ENCODE results near the gene RAMACL.
"Not testable (repeated sequence)": the region's sequence is repeated elsewhere in the genome, so short reads cannot be mapped to it uniquely, and the experiment has no call there.

The RAMACL gene

DNA sequence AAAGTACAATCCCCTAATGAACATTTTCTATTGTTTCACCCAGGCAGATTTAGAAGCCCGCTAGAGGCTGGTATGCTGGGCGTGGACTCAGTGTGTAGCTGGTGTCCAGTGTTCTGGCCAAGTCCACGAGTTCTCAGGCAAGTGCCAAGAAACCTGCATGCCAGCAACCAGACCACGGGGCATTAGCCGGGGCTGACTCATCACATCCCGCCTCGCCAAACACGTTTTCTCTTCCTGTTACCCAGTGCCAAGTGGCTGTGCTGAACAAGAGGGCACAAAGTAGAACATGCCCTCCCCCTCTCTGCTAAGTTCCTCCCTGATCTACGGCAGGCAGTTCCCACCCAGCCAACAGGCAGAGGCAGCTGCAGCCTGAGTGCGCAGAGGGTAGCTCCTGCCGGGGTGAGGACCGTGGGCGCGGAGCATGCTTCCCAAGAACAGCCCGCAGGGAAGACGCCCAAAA lies 29.6 kb downstream of the RAMACL start:
- no peak for DNase-seq (ENCODE audit: low read depth in 3 of 3)

- DNase-seq (ENCODE audit: low read depth in 3 of 3): no peak
Measured at GRCh38 chr6:166556336-166556735, 30.1 kb downstream of the RAMACL start.

DNA sequence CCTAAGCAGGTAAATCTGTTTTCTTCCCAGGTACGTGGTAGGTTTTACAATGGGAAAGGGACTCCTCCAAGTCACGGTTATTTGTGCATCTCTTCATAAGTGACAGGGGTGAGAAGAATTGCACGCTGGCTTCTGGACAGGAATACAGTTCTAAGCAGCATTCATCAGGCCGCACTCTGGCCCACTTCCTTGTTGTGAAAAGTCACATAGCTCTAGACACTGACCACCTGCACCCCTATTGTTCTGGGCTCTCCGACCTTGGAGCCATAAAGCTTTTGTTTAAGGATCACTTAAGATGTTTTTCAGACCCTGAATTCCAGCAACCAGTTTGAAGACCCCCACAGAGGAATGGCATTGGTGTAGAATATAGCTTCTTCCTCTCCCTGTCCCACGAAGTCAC lies 31.4 kb downstream of the RAMACL start:
- DNase-seq (ENCODE audit: low read depth in 3 of 3): no peak

- no peak for DNase-seq (ENCODE audit: low read depth in 3 of 3)
Measured at GRCh38 chr6:166554316-166554715, 32.2 kb downstream of the RAMACL start.

DNA sequence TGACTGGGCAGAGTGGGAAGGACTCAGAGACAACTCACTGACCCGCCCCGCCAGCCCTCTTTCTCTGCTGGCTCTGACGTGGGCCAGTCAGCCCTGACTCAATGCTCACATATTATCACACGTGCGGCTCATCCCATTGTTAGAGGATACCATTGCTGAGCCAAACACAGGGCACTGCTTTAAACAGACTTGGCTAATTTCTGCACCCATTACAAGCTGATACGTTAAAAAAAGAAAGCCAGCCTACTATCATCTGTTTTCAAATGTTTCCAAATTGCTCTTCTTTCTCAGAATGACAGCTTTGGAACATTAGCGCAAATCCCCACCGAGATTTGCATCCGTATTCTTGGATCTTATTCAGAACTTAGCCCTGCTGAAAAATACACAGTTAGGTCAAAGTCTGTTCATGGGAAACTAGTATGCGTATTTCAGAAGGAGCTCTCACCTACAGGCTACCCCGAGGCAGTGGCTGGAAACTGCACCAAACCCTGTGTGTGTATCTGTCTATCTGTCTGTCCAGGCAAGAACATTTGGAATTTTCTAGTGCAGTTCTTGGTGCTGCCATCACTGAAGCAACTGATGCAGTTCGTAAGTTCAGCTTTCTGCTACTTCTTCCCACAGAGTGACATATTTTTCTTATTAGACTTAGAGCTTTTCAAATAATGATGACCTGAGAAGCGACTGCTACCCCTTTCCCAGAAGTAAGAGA lies 32.8 kb downstream of the RAMACL start:
- DNase-seq (ENCODE audit: low read depth in 3 of 3): no peak

DNA sequence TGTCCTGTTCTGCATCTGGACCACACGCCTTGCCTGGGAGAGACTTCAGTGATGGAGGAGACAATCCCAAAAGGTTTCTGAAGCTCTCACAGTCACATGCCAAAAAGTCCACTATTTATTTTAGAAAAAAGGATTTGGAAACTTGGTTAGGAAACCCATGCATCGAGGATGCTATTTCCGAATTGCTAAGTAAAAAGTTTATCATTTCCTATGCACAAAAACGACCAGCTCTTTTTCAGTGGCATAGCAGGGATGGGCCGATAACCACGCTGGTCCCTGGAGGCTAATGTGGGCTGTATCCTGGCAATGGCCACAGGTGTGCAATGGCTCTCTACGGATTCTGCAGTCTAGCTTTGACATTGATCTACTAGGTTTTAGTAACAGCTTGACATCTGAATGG lies 33.9 kb downstream of the RAMACL start:
- no peak for DNase-seq (ENCODE audit: low read depth in 3 of 3)

DNA sequence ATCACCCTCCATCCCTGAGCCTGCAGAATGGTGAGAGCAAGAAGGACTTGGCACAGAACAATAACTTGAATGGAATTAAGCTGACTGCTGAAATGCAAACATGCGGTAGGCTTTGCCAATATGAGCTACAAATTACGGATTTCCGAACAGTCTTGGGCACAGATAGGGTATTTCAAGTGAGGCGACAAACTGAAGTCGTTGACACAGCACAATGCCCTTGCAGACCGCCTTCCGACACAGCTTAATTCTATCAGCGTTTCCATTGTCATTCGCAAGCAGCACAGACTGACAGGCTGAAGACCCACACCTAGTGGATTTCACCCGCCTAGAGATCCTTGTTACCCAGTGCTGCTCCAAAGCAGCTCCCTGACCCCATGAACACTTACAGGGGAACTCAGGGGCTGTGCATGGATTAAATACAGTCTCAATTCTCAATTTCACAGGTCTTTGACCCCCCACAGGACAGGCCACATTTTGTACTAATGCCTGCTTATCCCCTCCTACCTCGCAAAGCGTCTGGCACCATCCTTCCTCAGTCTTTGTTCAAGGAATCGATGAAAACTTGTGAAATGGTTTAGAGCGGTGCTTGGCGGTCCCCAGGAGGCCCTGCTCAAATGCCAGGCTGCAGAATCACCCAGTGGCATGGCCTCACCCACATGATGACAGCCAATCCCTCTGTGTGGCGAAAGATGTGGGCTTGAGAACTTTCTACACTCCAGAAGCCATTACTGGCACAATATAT lies 34.6 kb downstream of the RAMACL start:
- no peak for DNase-seq (ENCODE audit: low read depth in 3 of 3)

DNA sequence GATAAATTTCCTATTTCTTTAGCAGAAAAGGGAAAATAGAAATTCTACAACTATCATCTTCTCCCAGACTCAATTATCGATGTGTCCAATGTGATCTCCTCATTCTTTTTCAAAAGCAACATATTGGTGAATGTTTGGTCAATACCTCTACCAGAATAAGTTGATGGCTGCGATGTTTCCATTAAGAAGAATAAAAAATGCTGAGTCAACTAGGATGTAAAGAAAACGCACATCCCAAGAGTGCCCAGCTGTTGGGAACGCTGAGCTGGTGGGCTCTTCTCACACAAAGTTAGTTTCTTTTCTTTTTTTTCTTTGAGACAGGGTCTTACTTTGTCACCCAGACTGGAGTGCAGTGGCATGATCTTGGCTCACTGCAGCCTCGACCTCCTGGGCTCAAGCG lies 39.8 kb downstream of the RAMACL start:
- no peak for DNase-seq (ENCODE audit: low read depth in 3 of 3)

- no peak for DNase-seq (ENCODE audit: low read depth in 3 of 3)
Measured at GRCh38 chr6:166545156-166546034, 41.1 kb downstream of the RAMACL start.

GRCh38 chr6:166544296-166544605 lies 42.2 kb downstream of the RAMACL start:
- DNase-seq (ENCODE audit: low read depth in 3 of 3): no peak

DNA sequence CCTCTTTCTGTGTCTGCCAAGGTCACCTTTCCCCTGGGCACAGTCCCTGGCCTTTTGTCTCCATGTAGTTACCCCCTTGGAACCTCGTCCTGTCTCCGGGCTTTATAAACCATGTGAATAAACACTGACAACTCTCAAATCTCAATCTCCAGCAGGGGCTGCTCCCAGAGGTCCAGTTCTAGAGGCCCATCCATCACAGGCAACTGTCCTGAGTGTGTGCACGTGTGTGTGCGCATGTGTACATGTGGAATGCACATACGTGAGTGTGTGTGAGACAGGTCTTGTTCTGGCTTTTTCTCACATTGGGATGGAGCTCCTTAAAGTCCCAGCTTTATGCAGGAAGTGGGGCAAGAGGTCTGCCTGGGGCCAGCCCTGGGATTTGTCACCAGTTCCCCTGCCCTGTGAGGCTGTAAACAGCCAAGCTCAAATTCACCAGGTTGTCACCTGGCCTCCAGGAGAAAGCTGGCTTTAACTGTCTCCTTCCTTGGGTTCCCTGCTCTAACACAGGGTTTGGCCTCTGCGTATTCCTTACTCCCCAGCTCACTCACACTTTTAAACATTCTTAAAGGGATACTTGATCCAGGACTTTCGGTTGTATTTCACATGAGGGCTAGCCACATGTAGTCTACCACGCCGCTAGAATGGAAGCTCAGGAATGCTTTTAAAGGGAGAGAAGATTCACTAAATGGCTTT lies 42.7 kb downstream of the RAMACL start:
- no peak for DNase-seq (ENCODE audit: low read depth in 3 of 3)

- DNase-seq (ENCODE audit: low read depth in 3 of 3): no peak
Measured at GRCh38 chr6:166542580-166542912, 43.9 kb downstream of the RAMACL start.

DNA sequence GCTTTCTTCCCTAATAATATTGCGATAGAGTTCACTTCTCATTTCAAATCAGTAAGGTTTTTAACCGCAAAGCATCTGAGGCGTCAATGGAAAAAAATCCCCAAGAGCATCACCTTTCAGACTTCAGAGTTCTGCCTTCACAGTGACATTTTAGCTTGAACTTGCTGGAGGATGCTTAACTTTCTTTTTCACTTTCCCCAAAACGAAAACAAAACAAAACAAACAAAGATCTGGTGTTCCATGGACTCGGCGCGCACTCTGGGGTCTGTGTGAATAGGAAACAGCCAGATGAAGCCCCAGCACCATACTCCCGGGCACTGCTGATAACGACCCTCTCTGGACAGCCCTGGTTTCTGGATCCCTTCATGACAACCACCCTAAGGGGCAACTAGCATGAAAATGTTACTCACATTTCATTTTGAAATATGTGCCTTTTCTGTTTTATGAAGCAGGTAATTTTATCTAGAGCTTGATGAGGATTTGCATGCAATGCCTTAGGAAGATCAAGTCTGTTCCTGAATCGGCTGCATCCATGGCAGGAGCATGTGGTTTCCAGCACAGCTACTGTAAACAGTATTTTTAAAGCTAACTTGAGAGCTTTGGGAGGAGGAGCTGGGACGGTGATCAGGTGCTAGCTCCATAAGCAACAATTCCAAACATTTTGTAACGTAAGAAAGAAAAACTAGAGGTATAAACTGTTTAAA lies 44.5 kb downstream of the RAMACL start:
- no peak for DNase-seq (ENCODE audit: low read depth in 3 of 3)

- DNase-seq (ENCODE audit: low read depth in 3 of 3): peak in 1 of 3 experiments; percentile 11
Measured at GRCh38 chr6:166541366-166541765, 45.1 kb downstream of the RAMACL start.

GRCh38 chr6:166540631-166541331 lies 45.7 kb downstream of the RAMACL start:
- peak; percentile 28 to 54 (median 42) for DNase-seq (ENCODE audit: low read depth in 3 of 3)

DNA sequence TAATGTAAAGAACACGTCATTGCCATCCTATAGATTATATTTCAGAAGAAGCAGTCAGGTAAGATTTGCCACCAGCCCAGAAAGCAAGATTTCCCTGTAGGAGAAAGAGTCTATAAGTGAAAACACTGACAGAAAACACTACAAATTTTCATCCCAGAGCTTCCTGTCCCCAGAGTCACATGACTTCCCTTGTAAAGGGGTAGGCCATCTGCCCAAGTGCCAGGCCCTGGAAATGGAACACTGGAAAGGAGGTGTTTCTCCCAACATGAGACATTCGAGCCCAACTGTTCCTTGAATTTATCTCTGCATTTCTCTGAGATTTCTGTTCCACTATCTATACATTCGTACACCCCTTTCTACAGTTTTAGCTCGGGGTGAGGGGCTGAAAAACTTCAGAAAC lies 46.9 kb downstream of the RAMACL start:
- no peak for DNase-seq (ENCODE audit: low read depth in 3 of 3)

DNA sequence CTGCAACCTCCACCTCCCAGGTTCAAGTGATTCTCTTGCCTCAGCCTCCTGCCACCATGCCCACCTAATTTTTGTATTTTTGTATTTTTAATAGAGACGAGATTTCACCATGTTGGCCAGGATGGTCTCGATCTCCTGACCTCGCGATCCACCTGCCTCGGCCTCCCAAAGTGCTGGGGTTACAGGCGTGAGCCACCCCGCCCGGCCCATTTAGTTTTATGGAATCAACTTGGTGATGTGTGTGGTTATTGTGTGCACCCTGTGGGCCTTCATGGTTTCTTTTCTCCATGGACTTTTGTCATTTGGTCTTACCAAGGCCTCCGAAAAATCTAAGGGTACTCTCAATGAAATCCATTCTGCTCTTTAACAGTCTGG lies 47.5 kb downstream of the RAMACL start:
- DNase-seq (ENCODE audit: low read depth in 3 of 3): not testable (repeated sequence)

GRCh38 chr6:166538297-166539010 lies 48.0 kb downstream of the RAMACL start:
- no peak for DNase-seq (ENCODE audit: low read depth in 3 of 3)

- no peak for DNase-seq (ENCODE audit: low read depth in 3 of 3)
Measured at GRCh38 chr6:166534658-166535406, 51.6 kb downstream of the RAMACL start.

All from stimulated activated CD4-positive, alpha-beta T cell treated with anti-CD3 and anti-CD28 coated beads, TNF-alpha, amount 100 ng/mL, for 24 hours (primary cell).